Glutamatergic neuron (in vitro differentiated cells): ENCODE results near the gene RABEP2. TPM values are rescaled to one million over a fixed set of nuclear protein-coding genes. Genes with fewer than 3 reads are reported as not detected.

Experiments
- DNase-seq: peaks from one replicate; pipeline ENCODE4 v3.0.0; 2022
- H3K27ac Mint-ChIP-seq: one replicate; pipeline ENCODE4 v1.8.0; 2020; ENCODE audit warnings: mild to moderate bottlenecking, mixed read lengths, inconsistent platforms; ENCODE audit not compliant: unreplicated experiment
- H3K27me3 Mint-ChIP-seq: one replicate; pipeline ENCODE4 v1.8.0; 2020; ENCODE audit warnings: mild to moderate bottlenecking, moderate library complexity, mixed read lengths, inconsistent platforms; ENCODE audit not compliant: unreplicated experiment
- H3K36me3 Mint-ChIP-seq: one replicate; pipeline ENCODE4 v1.8.0; 2020; ENCODE audit warnings: mild to moderate bottlenecking, mixed read lengths, inconsistent platforms; ENCODE audit not compliant: unreplicated experiment
- H3K4me1 Mint-ChIP-seq: one replicate; pipeline ENCODE4 v1.8.0; 2020; ENCODE audit warnings: mild to moderate bottlenecking, low read depth, mixed read lengths, inconsistent platforms; ENCODE audit not compliant: unreplicated experiment
- H3K4me3 Mint-ChIP-seq: one replicate; pipeline ENCODE4 v1.8.0; 2020; ENCODE audit warnings: mild to moderate bottlenecking, mixed read lengths, inconsistent platforms; ENCODE audit not compliant: unreplicated experiment
- H3K9me3 Mint-ChIP-seq: one replicate; pipeline ENCODE4 v1.8.0; 2020; ENCODE audit warnings: mild to moderate bottlenecking, moderate library complexity, mixed read lengths, inconsistent platforms; ENCODE audit not compliant: unreplicated experiment
- total RNA-seq: library from RNA; stranded (reverse); fragmentation: NEBNext Ultra II Directional; extraction: Animal tissue kit (Norgen Biotek cat#: 25700); gene quantifications from one replicate; pipeline ENCODE4 v1.2.1, GENCODE V29; 2021; ENCODE audit not compliant: unreplicated experiment
- TF ChIP-seq, protein P1 (sequence below): fragments of 200-600 bp; sonication (generic); IDR thresholded peaks from one replicate; pipeline ENCODE4 v1.5.0; 2021; ENCODE audit not compliant: partially characterized antibody, unreplicated experiment

RABEP2 gene
- total RNA-seq, 1 donor from 2014 or later, result 15.3 TPM

- peaks cover 5% of the 10 kb centered on the region for H3K9me3 Mint-ChIP-seq
- peaks cover 2% of the 10 kb centered on the region for H3K27me3 Mint-ChIP-seq
- no peak overlapping the region for H3K27ac Mint-ChIP-seq
- no peak for DNase-seq
- no peak overlapping the region for H3K4me3 Mint-ChIP-seq
- peaks cover 2% of the 10 kb centered on the region for H3K4me1 Mint-ChIP-seq
- no peaks in the 10 kb centered on the region for H3K36me3 Mint-ChIP-seq
- TF ChIP-seq, protein P1, sequence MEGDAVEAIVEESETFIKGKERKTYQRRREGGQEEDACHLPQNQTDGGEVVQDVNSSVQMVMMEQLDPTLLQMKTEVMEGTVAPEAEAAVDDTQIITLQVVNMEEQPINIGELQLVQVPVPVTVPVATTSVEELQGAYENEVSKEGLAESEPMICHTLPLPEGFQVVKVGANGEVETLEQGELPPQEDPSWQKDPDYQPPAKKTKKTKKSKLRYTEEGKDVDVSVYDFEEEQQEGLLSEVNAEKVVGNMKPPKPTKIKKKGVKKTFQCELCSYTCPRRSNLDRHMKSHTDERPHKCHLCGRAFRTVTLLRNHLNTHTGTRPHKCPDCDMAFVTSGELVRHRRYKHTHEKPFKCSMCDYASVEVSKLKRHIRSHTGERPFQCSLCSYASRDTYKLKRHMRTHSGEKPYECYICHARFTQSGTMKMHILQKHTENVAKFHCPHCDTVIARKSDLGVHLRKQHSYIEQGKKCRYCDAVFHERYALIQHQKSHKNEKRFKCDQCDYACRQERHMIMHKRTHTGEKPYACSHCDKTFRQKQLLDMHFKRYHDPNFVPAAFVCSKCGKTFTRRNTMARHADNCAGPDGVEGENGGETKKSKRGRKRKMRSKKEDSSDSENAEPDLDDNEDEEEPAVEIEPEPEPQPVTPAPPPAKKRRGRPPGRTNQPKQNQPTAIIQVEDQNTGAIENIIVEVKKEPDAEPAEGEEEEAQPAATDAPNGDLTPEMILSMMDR, result no peak
Measured at GRCh38 chr16:28866454-28866804, 58.6 kb downstream of the RABEP2 start.

GRCh38 chr16:28865722-28866453 is 59.1 kb downstream of the RABEP2 start:
- DNase-seq, result no peak
- peak overlapping the region; percentile 17 for H3K27ac Mint-ChIP-seq
- TF ChIP-seq, protein P1, result no peak
- H3K9me3 Mint-ChIP-seq, result peaks cover 5% of the 10 kb centered on the region
- H3K36me3 Mint-ChIP-seq, result no peaks in the 10 kb centered on the region
- H3K4me1 Mint-ChIP-seq, result peaks cover 2% of the 10 kb centered on the region
- no peak overlapping the region for H3K4me3 Mint-ChIP-seq
- peaks cover 2% of the 10 kb centered on the region for H3K27me3 Mint-ChIP-seq

DNA sequence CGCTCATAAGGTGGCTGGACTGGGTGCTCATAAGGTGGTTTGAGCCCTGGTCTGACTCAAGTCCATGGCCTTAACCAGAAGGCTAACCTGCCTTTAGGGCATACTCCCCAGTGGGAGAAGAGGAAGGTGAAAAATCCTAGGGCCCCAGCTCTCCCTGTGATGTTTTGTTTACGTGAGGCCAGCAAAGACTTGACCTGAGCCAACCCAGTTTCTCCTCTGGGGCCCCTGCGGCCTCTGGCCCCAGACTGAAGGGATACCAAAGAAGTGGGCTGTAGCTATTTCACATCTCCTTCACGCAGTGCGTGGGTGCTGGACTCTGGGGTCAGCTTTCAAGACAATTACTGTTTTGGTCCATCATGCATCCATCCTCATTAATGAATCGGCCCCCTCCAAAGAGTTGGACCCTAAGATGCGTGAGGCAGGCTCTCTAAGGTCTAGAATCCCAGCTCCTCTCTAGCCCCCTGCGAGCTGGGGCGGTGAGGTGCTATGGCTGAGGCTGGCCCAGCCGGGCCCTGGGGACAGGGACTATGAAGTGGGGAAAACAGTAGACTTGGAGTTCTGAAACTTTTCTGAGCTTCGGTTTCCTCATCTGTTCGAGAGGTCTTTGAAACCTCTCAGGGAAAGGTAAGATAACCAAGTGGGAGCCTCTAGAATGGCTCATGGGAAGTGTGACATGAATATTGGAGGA is 59.9 kb downstream of the RABEP2 start:
- Mint-ChIP-seq H3K27me3 (peaks cover 2% of the 10 kb centered on the region), H3K27ac (peak overlapping the region; percentile 98), H3K4me1 (peaks cover 2% of the 10 kb centered on the region), H3K4me3 (peak overlapping the region; percentile 93), H3K9me3 (peaks cover 5% of the 10 kb centered on the region), H3K36me3 (no peaks in the 10 kb centered on the region)
- no peak for DNase-seq
- TF ChIP-seq, protein P1, result no peak

- TF ChIP-seq, protein P1, result no peak
- Mint-ChIP-seq H3K4me3 (peak overlapping the region; percentile 93), H3K36me3 (no peaks in the 10 kb centered on the region), H3K27me3 (peaks cover 2% of the 10 kb centered on the region), H3K4me1 (peaks cover 2% of the 10 kb centered on the region), H3K27ac (peak overlapping the region; percentile 98), H3K9me3 (peaks cover 8% of the 10 kb centered on the region)
- DNase-seq, result no peak
Measured at GRCh38 chr16:28863929-28864793, 60.9 kb downstream of the RABEP2 start.
